Measurements from ENCODE around the gene TREH.

DNA sequence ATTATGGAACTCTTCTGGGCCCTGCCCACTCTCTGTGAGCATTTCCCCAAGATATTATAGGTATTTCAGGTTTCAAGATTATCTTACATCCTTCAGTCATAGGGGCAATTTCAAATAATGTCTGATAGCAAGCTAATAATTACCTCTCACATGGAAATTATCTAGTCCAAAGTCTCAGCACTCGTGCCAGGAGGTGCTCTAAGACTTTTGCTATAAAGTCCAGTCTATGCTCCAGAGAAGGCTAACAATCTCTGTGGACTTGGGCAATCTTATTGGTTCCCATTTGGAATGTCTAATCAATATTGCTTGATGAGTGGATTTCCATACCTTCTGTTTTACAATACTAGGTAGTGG, 5.4 kb downstream of the TREH start:
- TF ChIP-seq, protein P1, sequence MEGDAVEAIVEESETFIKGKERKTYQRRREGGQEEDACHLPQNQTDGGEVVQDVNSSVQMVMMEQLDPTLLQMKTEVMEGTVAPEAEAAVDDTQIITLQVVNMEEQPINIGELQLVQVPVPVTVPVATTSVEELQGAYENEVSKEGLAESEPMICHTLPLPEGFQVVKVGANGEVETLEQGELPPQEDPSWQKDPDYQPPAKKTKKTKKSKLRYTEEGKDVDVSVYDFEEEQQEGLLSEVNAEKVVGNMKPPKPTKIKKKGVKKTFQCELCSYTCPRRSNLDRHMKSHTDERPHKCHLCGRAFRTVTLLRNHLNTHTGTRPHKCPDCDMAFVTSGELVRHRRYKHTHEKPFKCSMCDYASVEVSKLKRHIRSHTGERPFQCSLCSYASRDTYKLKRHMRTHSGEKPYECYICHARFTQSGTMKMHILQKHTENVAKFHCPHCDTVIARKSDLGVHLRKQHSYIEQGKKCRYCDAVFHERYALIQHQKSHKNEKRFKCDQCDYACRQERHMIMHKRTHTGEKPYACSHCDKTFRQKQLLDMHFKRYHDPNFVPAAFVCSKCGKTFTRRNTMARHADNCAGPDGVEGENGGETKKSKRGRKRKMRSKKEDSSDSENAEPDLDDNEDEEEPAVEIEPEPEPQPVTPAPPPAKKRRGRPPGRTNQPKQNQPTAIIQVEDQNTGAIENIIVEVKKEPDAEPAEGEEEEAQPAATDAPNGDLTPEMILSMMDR (IDR thresholded peaks at IDR 0.05 in 2 of 3, conservative IDR thresholded peaks at IDR 0.05 in 1 of 3; ENCODE audit: borderline replicate concordance in 1 of 3, insufficient read depth in 1 of 3, low read depth in 2 of 3, low read length in 2 of 3) = no peak
- TF ChIP-seq EZH2 (IDR thresholded peaks at IDR 0.05) = no peak
- no peak for TF ChIP-seq EZH2phosphoT487 (IDR thresholded peaks at IDR 0.05; ENCODE audit: borderline replicate concordance)
- TF ChIP-seq POLR2A (IDR thresholded peaks at IDR 0.05; ENCODE audit: borderline replicate concordance, extremely low read depth, insufficient read depth, insufficient read length) = no peak
- no peak for TF ChIP-seq ZNF274 (IDR thresholded peaks at IDR 0.05; ENCODE audit: low read depth, low read length)
- no peak for TF ChIP-seq POLR2AphosphoS5 (IDR thresholded peaks at IDR 0.05; ENCODE audit: low read depth, low read length)
- TF ChIP-seq, protein P2, sequence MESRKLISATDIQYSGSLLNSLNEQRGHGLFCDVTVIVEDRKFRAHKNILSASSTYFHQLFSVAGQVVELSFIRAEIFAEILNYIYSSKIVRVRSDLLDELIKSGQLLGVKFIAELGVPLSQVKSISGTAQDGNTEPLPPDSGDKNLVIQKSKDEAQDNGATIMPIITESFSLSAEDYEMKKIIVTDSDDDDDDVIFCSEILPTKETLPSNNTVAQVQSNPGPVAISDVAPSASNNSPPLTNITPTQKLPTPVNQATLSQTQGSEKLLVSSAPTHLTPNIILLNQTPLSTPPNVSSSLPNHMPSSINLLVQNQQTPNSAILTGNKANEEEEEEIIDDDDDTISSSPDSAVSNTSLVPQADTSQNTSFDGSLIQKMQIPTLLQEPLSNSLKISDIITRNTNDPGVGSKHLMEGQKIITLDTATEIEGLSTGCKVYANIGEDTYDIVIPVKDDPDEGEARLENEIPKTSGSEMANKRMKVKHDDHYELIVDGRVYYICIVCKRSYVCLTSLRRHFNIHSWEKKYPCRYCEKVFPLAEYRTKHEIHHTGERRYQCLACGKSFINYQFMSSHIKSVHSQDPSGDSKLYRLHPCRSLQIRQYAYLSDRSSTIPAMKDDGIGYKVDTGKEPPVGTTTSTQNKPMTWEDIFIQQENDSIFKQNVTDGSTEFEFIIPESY (IDR thresholded peaks at IDR 0.05; ENCODE audit: extremely low read depth, insufficient replicate concordance, low read length) = no peak
- TF ChIP-seq ELF1 (IDR thresholded peaks at IDR 0.05; ENCODE audit: borderline replicate concordance, low read depth) = no peak
- no peak for TF ChIP-seq RAD21 (IDR thresholded peaks at IDR 0.05; ENCODE audit: low read depth)
- no peak for TF ChIP-seq SP1 (IDR thresholded peaks at IDR 0.05; ENCODE audit: low read depth)
- TF ChIP-seq FOSL1 (IDR thresholded peaks at IDR 0.05; ENCODE audit: low read depth) = no peak
- TF ChIP-seq YY1 (IDR thresholded peaks at IDR 0.05; ENCODE audit: extremely low read depth, insufficient replicate concordance, low read depth, low read length) = no peak
- TF ChIP-seq, protein P3, sequence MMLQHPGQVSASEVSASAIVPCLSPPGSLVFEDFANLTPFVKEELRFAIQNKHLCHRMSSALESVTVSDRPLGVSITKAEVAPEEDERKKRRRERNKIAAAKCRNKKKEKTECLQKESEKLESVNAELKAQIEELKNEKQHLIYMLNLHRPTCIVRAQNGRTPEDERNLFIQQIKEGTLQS (IDR thresholded peaks at IDR 0.05) = no peak
